H9 (cell line): ENCODE data around the gene LTBP4. TPM values are rescaled to one million over a fixed set of nuclear protein-coding genes. Genes with fewer than 3 reads are reported as not detected.

Source experiments
- DNase-seq: peaks from one replicate; pipeline ENCODE4 v3.0.0-alpha.2; 2017
- H2AFZ ChIP-seq: one replicate; pipeline ENCODE4 v1.6.1; 2013; ENCODE audit warnings: mild to moderate bottlenecking, low read length, control low read depth, moderate library complexity
- H2AK5ac ChIP-seq: 2 replicates; pipeline ENCODE4 v1.6.1; 2013; ENCODE audit warnings: low read length, control low read depth, mixed read lengths; ENCODE audit not compliant: insufficient read length
- H2BK120ac ChIP-seq: one replicate; pipeline ENCODE4 v1.6.1; 2013; ENCODE audit warnings: low read depth, mild to moderate bottlenecking, low read length, control low read depth, inconsistent platforms; ENCODE audit not compliant: poor library complexity, severe bottlenecking
- H2BK12ac ChIP-seq: 2 replicates; pipeline ENCODE4 v1.6.1; 2013; ENCODE audit warnings: low read length, control low read depth, mixed read lengths, low read depth; ENCODE audit not compliant: insufficient read length
- H2BK15ac ChIP-seq: 2 replicates; pipeline ENCODE4 v1.6.1; 2013; ENCODE audit warnings: low read depth, low read length, control low read depth
- H2BK20ac ChIP-seq: one replicate; pipeline ENCODE4 v1.6.1; 2013; ENCODE audit warnings: low read depth, mild to moderate bottlenecking, low read length, control low read depth, inconsistent platforms; ENCODE audit not compliant: poor library complexity, severe bottlenecking
- H2BK5ac ChIP-seq: 2 replicates; pipeline ENCODE4 v1.6.1; 2013; ENCODE audit warnings: low read length, control low read depth, mixed read lengths; ENCODE audit not compliant: insufficient read length
- H3K14ac ChIP-seq: 2 replicates; pipeline ENCODE4 v1.6.1; 2013; ENCODE audit warnings: low read length, control low read depth; ENCODE audit not compliant: insufficient read depth
- H3K18ac ChIP-seq: 2 replicates; pipeline ENCODE4 v1.6.1; 2013; ENCODE audit warnings: low read depth, mild to moderate bottlenecking, mixed read lengths, low read length, control low read depth; ENCODE audit not compliant: insufficient read length
- H3K23ac ChIP-seq: 2 replicates; pipeline ENCODE4 v1.6.1; 2013; ENCODE audit warnings: low read length, control low read depth, mixed read lengths, low read depth; ENCODE audit not compliant: insufficient read length
- H3K23me2 ChIP-seq: 2 replicates; pipeline ENCODE4 v1.6.1; 2013; ENCODE audit warnings: low read depth, mild to moderate bottlenecking, mixed read lengths, low read length, control low read depth; ENCODE audit not compliant: insufficient read length, poor library complexity, severe bottlenecking
- H3K27ac ChIP-seq: 2 replicates; pipeline ENCODE4 v1.5.1; 2013; ENCODE audit warnings: low read length, control low read depth, mixed read lengths, low read depth; ENCODE audit not compliant: insufficient read length
- H3K27me3 ChIP-seq: 2 replicates; pipeline ENCODE4 v1.6.1; 2013; ENCODE audit warnings: low read length, control low read depth, inconsistent platforms; ENCODE audit not compliant: insufficient read depth
- H3K4ac ChIP-seq: 2 replicates; pipeline ENCODE4 v1.6.1; 2013; ENCODE audit warnings: low read depth, mild to moderate bottlenecking, control low read depth, inconsistent platforms, low read length, moderate library complexity
- H3K4me1 ChIP-seq: 2 replicates; pipeline ENCODE4 v1.6.1; 2013; ENCODE audit warnings: low read length, control low read depth, inconsistent platforms; ENCODE audit not compliant: insufficient read depth
- H3K4me2 ChIP-seq: 2 replicates; pipeline ENCODE4 v1.6.1; 2013; ENCODE audit warnings: low read length, control low read depth, mixed read lengths; ENCODE audit not compliant: insufficient read length, insufficient read depth
- H3K56ac ChIP-seq: 2 replicates; pipeline ENCODE4 v1.6.1; 2013; ENCODE audit warnings: low read depth, mild to moderate bottlenecking, mixed read lengths, low read length, control low read depth; ENCODE audit not compliant: insufficient read length
- H3K79me1 ChIP-seq: 2 replicates; pipeline ENCODE4 v1.6.1; 2013; ENCODE audit warnings: low read depth, mild to moderate bottlenecking, moderate library complexity, low read length, control low read depth, inconsistent platforms; ENCODE audit not compliant: insufficient read depth, poor library complexity, severe bottlenecking
- H3K79me2 ChIP-seq: 2 replicates; pipeline ENCODE4 v1.6.1; 2013; ENCODE audit warnings: low read length, control low read depth, inconsistent platforms; ENCODE audit not compliant: insufficient read depth
- H3K9ac ChIP-seq: 2 replicates; pipeline ENCODE4 v1.6.1; 2013; ENCODE audit warnings: low read length, control low read depth, mixed read lengths; ENCODE audit not compliant: insufficient read length; ENCODE audit errors: extremely low read depth
- H3K9me3 ChIP-seq: one replicate; pipeline ENCODE4 v1.6.1; 2013; ENCODE audit warnings: low read depth, low read length, inconsistent platforms; ENCODE audit not compliant: control insufficient read depth
- H3T11ph ChIP-seq: one replicate; pipeline ENCODE4 v1.6.1; 2013; ENCODE audit warnings: mild to moderate bottlenecking, low read length, control low read depth, inconsistent platforms
- H4K20me1 ChIP-seq: one replicate; pipeline ENCODE4 v1.6.1; 2013; ENCODE audit not compliant: control insufficient read depth, insufficient read length, insufficient read depth
- H4K5ac ChIP-seq: 2 replicates; pipeline ENCODE4 v1.6.1; 2013; ENCODE audit warnings: low read depth, mild to moderate bottlenecking, mixed read lengths, low read length, control low read depth; ENCODE audit not compliant: insufficient read length
- H4K8ac ChIP-seq: replicated peaks from 2 replicates; pipeline ENCODE4 v1.6.1; 2013; ENCODE audit warnings: low read length, control low read depth, mixed read lengths, low read depth; ENCODE audit not compliant: insufficient read length
- H4K91ac ChIP-seq: 2 replicates; pipeline ENCODE4 v1.6.1; 2013; ENCODE audit warnings: low read depth, mild to moderate bottlenecking, moderate library complexity, mixed read lengths, low read length, control low read depth; ENCODE audit not compliant: insufficient read length
- H3K27ac Mint-ChIP-seq, 3 experiments: 2 replicates in 2 of 3; 3 replicates in 1 of 3; pipeline ENCODE4 v1.8.0; 2020 to 2021; ENCODE audit warnings: mixed read lengths in 3 of 3, mild to moderate bottlenecking in 1 of 3, moderate library complexity in 1 of 3
- H3K27me3 Mint-ChIP-seq: 2 replicates; pipeline ENCODE4 v1.8.0; 2021; ENCODE audit warnings: low read depth, mild to moderate bottlenecking, moderate library complexity, mixed read lengths
- H3K36me3 Mint-ChIP-seq, 3 experiments: 2 replicates in 2 of 3; 3 replicates in 1 of 3; pipeline ENCODE4 v1.8.0; 2020 to 2021; ENCODE audit warnings: low read depth in 3 of 3, mixed read lengths in 3 of 3; ENCODE audit not compliant: insufficient read depth in 1 of 3
- H3K4me1 Mint-ChIP-seq, 2 experiments: 2 replicates each; pipeline ENCODE4 v1.8.0; 2020; ENCODE audit warnings: mixed read lengths in 2 of 2
- H3K4me3 Mint-ChIP-seq, 2 experiments: 2 replicates in 1 of 2; 3 replicates in 1 of 2; pipeline ENCODE4 v1.8.0; 2020 to 2021; ENCODE audit warnings: mild to moderate bottlenecking in 2 of 2, mixed read lengths in 2 of 2, moderate library complexity in 1 of 2
- H3K9me3 Mint-ChIP-seq, 2 experiments: 2 replicates in 1 of 2; 3 replicates in 1 of 2; pipeline ENCODE4 v1.8.0; 2020; ENCODE audit warnings: mild to moderate bottlenecking in 2 of 2, mixed read lengths in 2 of 2, moderate library complexity in 1 of 2
- WGBS: extraction: QIAGEN DNeasy Blood & Tissue Kit; methylation state at CpG from one replicate; pipeline ENCODE4 v1.1.7; 2013; ENCODE audit warnings: missing lambda C conversion rate, low lambda C conversion rate, mixed read lengths; ENCODE audit not compliant: insufficient read length; ENCODE audit errors: extremely low coverage; 5-methylcytosine and 5-hydroxymethylcytosine counted together
- total RNA-seq: library from RNA; stranded (reverse); gene quantifications from 2 replicates; pipeline ENCODE4 v1.2.1, GENCODE V29; 2021
- TF ChIP-seq, protein P1 (sequence below): fragments of 200-600 bp; sonication (generic); conservative IDR thresholded peaks from 3 replicates; pipeline ENCODE4 v1.8.0; 2021; ENCODE audit warnings: antibody characterized with exemption, mild to moderate bottlenecking

LTBP4 gene
- total RNA-seq, 1 experiment from 2014 or later: 129 TPM

GRCh38 chr19:40673397-40673796 lies 72.2 kb downstream of the LTBP4 start:
- Histone ChIP-seq H2BK20ac (no peak overlapping the region), H3K23ac (no peak overlapping the region), H2BK120ac (no peak overlapping the region), H3K4me1 (no peaks in the 10 kb centered on the region), H3K9me3 (no peaks in the 10 kb centered on the region), H3K23me2 (no peaks in the 10 kb centered on the region), H2BK12ac (no peak overlapping the region), H2BK15ac (no peak overlapping the region), H3T11ph (no peak overlapping the region), H3K4me2 (no peak overlapping the region), H3K56ac (no peak overlapping the region), H4K5ac (no peak overlapping the region), H2BK5ac (no peak overlapping the region), H3K14ac (no peak overlapping the region), H4K8ac (no peak overlapping the region), H4K20me1 (no peaks in the 10 kb centered on the region), H3K9ac (no peak overlapping the region), H3K79me1 (no peaks in the 10 kb centered on the region), H3K18ac (no peak overlapping the region), H2AK5ac (no peak overlapping the region), H3K79me2 (no peaks in the 10 kb centered on the region), H3K27ac (no peak overlapping the region), H4K91ac (no peak overlapping the region), H3K27me3 (no peaks in the 10 kb centered on the region), H3K4ac (no peak overlapping the region), H2AFZ (no peak overlapping the region)
- no peak overlapping the region for H3K27ac Mint-ChIP-seq
- TF ChIP-seq, protein P1, sequence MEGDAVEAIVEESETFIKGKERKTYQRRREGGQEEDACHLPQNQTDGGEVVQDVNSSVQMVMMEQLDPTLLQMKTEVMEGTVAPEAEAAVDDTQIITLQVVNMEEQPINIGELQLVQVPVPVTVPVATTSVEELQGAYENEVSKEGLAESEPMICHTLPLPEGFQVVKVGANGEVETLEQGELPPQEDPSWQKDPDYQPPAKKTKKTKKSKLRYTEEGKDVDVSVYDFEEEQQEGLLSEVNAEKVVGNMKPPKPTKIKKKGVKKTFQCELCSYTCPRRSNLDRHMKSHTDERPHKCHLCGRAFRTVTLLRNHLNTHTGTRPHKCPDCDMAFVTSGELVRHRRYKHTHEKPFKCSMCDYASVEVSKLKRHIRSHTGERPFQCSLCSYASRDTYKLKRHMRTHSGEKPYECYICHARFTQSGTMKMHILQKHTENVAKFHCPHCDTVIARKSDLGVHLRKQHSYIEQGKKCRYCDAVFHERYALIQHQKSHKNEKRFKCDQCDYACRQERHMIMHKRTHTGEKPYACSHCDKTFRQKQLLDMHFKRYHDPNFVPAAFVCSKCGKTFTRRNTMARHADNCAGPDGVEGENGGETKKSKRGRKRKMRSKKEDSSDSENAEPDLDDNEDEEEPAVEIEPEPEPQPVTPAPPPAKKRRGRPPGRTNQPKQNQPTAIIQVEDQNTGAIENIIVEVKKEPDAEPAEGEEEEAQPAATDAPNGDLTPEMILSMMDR: no peak
- no peak for DNase-seq
- no peaks in the 10 kb centered on the region; the same call in 1 of the 2 replicates for H3K27me3 Mint-ChIP-seq
- H3K9me3 Mint-ChIP-seq: no peaks in the 10 kb centered on the region
- WGBS: no CpG with 5 or more reads among the region's 11 CpGs
- no peak overlapping the region for H3K4me3 Mint-ChIP-seq
- no peaks in the 10 kb centered on the region for H3K4me1 Mint-ChIP-seq
- H3K36me3 Mint-ChIP-seq: peaks cover 24 to 52% (median 50%) of the 10 kb centered on the region in 3 experiments
